HepG2 (cell line): ENCODE data around the gene RSF1. TPM values are rescaled to one million over a fixed set of nuclear protein-coding genes. Genes with fewer than 3 reads are reported as not detected.
A peak's percentile ranks its signal among the peaks of the same experiment; 100 is the strongest.

Source experiments
- FOXO1 ChIP-seq: sonication (generic); formaldehyde crosslinking; IDR thresholded peaks from 2 replicates; pipeline ENCODE4 v1.4.0; 2020; ENCODE audit warnings: missing genetic modification reagents
- LCORL ChIP-seq, 2 experiments: fragments of 450-650 bp in 1 of 2; sonication (generic) in 1 of 2; formaldehyde crosslinking in 1 of 2; IDR thresholded peaks; 2 replicates each; pipeline versions ENCODE4 v1.5.0 to v1.6.1; 2017 to 2020; ENCODE audit warnings: antibody characterized with exemption in 1 of 2, missing genetic modification reagents in 1 of 2
- RXRB ChIP-seq: IDR thresholded peaks from 2 replicates; pipeline ENCODE4 v1.6.1; 2016; ENCODE audit warnings: borderline replicate concordance, missing genetic modification reagents, missing compliant biosample characterization
- ZNF10 ChIP-seq: sonication (generic); formaldehyde crosslinking; IDR thresholded peaks from 2 replicates; pipeline ENCODE4 v1.4.0; 2020; ENCODE audit warnings: mild to moderate bottlenecking, low read depth, missing genetic modification reagents, borderline replicate concordance
- ZNF12 ChIP-seq: sonication (generic); formaldehyde crosslinking; IDR thresholded peaks from 2 replicates; pipeline ENCODE4 v1.5.0; 2020; ENCODE audit warnings: missing genetic modification reagents
- ZNF121 ChIP-seq: sonication (generic); formaldehyde crosslinking; IDR thresholded peaks from 2 replicates; pipeline ENCODE4 v1.5.0; 2020; ENCODE audit warnings: mild to moderate bottlenecking, missing genetic modification reagents
- ZNF383 ChIP-seq: sonication (generic); formaldehyde crosslinking; IDR thresholded peaks from 2 replicates; pipeline ENCODE4 v1.4.0; 2020; ENCODE audit warnings: missing genetic modification reagents, mild to moderate bottlenecking, borderline replicate concordance
- ZNF510 ChIP-seq: sonication (generic); formaldehyde crosslinking; IDR thresholded peaks from 2 replicates; pipeline ENCODE4 v1.4.0; 2020; ENCODE audit warnings: low read depth, mild to moderate bottlenecking, missing genetic modification reagents
- ZNF687 ChIP-seq: sonication (generic); formaldehyde crosslinking; IDR thresholded peaks from 2 replicates; pipeline ENCODE4 v1.5.1; 2020; ENCODE audit warnings: mild to moderate bottlenecking, missing genetic modification reagents, moderate library complexity
- ZNF766 ChIP-seq: sonication (generic); formaldehyde crosslinking; IDR thresholded peaks from 2 replicates; pipeline ENCODE4 v1.5.0; 2020; ENCODE audit warnings: missing genetic modification reagents, borderline replicate concordance
- ZNF781 ChIP-seq: sonication (generic); formaldehyde crosslinking; IDR thresholded peaks from 2 replicates; pipeline ENCODE4 v1.5.1; 2020; ENCODE audit warnings: borderline replicate concordance, mild to moderate bottlenecking, missing genetic modification reagents; ENCODE audit errors: not compliant biosample characterization
- polyA plus RNA-seq, 8 experiments: library from polyadenylated mRNA; depleted of rRNA in 3 of 8; stranded (reverse) in 7 of 8; unstranded in 1 of 8; fragments of >200 nt; fragmentation: Illumina TruSeq in 4 of 8; extraction: Trizol in 4 of 8; gene quantifications; 2 replicates each; pipeline versions ENCODE4 v1.2.1 to v1.2.3, GENCODE V29; 2011 to 2016; ENCODE audit warnings: low read depth in 4 of 8, missing spikeins in 1 of 8, mixed read lengths in 1 of 8; ENCODE audit not compliant: insufficient read depth in 1 of 8
- total RNA-seq, 5 experiments: library from RNA; depleted of rRNA; stranded (reverse); fragments of >200 nt; fragmentation: Illumina TruSeq; extraction: Trizol; gene quantifications; 2 replicates each; pipeline ENCODE4 v1.2.3, GENCODE V29; 2016; ENCODE audit warnings: low read depth in 1 of 5
- TF ChIP-seq, protein P1 (sequence below): sonication (generic); formaldehyde crosslinking; IDR thresholded peaks from 2 replicates; pipeline ENCODE4 v1.9.0; 2021; ENCODE audit warnings: mild to moderate bottlenecking, missing genetic modification reagents
- TF ChIP-seq, protein P2 (sequence below): sonication (generic); formaldehyde crosslinking; IDR thresholded peaks from 2 replicates; pipeline ENCODE4 v1.4.0; 2020; ENCODE audit warnings: missing genetic modification reagents; ENCODE audit errors: not compliant biosample characterization
- TF ChIP-seq, protein P3 (sequence below): IDR thresholded peaks from 2 replicates; pipeline ENCODE4 v1.6.1; 2016; ENCODE audit warnings: low read depth, control low read depth
- TF ChIP-seq, protein P4 (sequence below): sonication (generic); formaldehyde crosslinking; IDR thresholded peaks from 2 replicates; pipeline ENCODE4 v1.5.0; 2020; ENCODE audit warnings: missing genetic modification reagents

The RSF1 gene
- total and polyA plus RNA-seq, 2 of the 13 experiments (the other 11 are each of a cell fraction or from before 2014, with no cell fraction given): 15.5 to 33.1 TPM

- TF ChIP-seq, protein P1, sequence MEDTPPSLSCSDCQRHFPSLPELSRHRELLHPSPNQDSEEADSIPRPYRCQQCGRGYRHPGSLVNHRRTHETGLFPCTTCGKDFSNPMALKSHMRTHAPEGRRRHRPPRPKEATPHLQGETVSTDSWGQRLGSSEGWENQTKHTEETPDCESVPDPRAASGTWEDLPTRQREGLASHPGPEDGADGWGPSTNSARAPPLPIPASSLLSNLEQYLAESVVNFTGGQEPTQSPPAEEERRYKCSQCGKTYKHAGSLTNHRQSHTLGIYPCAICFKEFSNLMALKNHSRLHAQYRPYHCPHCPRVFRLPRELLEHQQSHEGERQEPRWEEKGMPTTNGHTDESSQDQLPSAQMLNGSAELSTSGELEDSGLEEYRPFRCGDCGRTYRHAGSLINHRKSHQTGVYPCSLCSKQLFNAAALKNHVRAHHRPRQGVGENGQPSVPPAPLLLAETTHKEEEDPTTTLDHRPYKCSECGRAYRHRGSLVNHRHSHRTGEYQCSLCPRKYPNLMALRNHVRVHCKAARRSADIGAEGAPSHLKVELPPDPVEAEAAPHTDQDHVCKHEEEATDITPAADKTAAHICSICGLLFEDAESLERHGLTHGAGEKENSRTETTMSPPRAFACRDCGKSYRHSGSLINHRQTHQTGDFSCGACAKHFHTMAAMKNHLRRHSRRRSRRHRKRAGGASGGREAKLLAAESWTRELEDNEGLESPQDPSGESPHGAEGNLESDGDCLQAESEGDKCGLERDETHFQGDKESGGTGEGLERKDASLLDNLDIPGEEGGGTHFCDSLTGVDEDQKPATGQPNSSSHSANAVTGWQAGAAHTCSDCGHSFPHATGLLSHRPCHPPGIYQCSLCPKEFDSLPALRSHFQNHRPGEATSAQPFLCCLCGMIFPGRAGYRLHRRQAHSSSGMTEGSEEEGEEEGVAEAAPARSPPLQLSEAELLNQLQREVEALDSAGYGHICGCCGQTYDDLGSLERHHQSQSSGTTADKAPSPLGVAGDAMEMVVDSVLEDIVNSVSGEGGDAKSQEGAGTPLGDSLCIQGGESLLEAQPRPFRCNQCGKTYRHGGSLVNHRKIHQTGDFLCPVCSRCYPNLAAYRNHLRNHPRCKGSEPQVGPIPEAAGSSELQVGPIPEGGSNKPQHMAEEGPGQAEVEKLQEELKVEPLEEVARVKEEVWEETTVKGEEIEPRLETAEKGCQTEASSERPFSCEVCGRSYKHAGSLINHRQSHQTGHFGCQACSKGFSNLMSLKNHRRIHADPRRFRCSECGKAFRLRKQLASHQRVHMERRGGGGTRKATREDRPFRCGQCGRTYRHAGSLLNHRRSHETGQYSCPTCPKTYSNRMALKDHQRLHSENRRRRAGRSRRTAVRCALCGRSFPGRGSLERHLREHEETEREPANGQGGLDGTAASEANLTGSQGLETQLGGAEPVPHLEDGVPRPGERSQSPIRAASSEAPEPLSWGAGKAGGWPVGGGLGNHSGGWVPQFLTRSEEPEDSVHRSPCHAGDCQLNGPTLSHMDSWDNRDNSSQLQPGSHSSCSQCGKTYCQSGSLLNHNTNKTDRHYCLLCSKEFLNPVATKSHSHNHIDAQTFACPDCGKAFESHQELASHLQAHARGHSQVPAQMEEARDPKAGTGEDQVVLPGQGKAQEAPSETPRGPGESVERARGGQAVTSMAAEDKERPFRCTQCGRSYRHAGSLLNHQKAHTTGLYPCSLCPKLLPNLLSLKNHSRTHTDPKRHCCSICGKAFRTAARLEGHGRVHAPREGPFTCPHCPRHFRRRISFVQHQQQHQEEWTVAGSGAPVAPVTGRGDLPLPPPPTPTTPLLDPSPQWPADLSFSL (CRISPR knock-in tag): no peak
- TF ChIP-seq, protein P2, sequence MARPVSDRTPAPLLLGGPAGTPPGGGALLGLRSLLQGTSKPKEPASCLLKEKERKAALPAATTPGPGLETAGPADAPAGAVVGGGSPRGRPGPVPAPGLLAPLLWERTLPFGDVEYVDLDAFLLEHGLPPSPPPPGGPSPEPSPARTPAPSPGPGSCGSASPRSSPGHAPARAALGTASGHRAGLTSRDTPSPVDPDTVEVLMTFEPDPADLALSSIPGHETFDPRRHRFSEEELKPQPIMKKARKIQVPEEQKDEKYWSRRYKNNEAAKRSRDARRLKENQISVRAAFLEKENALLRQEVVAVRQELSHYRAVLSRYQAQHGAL (CRISPR knock-in tag): no peak
- TF ChIP-seq ZNF383 (CRISPR knock-in tag) (no peak), ZNF121 (no peak), LCORL (IDR thresholded peaks at IDR 0.05) (no peak), LCORL (CRISPR knock-in tag; IDR thresholded peaks at IDR 0.05) (no peak), ZNF510 (CRISPR knock-in tag) (no peak), FOXO1 (CRISPR knock-in tag) (no peak), ZNF781 (no peak), ZNF687 (CRISPR knock-in tag) (no peak), ZNF12 (peak; percentile 68), ZNF10 (CRISPR knock-in tag) (no peak), RXRB (peak; percentile 44; the same call in 1 of the 2 replicates), ZNF766 (no peak)
- TF ChIP-seq, protein P3, sequence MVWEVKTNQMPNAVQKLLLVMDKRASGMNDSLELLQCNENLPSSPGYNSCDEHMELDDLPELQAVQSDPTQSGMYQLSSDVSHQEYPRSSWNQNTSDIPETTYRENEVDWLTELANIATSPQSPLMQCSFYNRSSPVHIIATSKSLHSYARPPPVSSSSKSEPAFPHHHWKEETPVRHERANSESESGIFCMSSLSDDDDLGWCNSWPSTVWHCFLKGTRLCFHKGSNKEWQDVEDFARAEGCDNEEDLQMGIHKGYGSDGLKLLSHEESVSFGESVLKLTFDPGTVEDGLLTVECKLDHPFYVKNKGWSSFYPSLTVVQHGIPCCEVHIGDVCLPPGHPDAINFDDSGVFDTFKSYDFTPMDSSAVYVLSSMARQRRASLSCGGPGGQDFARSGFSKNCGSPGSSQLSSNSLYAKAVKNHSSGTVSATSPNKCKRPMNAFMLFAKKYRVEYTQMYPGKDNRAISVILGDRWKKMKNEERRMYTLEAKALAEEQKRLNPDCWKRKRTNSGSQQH: 0 out of 2 replicates have a peak, but pooled peaks have one; percentile 39
- TF ChIP-seq, protein P4, sequence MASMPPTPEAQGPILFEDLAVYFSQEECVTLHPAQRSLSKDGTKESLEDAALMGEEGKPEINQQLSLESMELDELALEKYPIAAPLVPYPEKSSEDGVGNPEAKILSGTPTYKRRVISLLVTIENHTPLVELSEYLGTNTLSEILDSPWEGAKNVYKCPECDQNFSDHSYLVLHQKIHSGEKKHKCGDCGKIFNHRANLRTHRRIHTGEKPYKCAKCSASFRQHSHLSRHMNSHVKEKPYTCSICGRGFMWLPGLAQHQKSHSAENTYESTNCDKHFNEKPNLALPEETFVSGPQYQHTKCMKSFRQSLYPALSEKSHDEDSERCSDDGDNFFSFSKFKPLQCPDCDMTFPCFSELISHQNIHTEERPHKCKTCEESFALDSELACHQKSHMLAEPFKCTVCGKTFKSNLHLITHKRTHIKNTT: no peak
Measured at GRCh38 chr11:77779935-77780334, 40.6 kb downstream of the RSF1 start (continued).
